Psoas muscle (tissue), 8 donors: Measurements from ENCODE around the gene TMOD1. TPM values are rescaled to one million over a fixed set of nuclear protein-coding genes. Genes with fewer than 3 reads are reported as not detected.

Experiments
- ATAC-seq, 4 donors: fragments of 200-7000 bp; cut with Tn5 transposase; one replicate each; pipeline ENCODE4 v1.9.1; 2020; ENCODE audit warnings: moderate library complexity in 3 of 4, mild to moderate bottlenecking in 2 of 4
- DNase-seq, 2 donors: peaks; one replicate each; pipeline ENCODE4 v3.0.0-alpha.2; 2020
- H3K27ac ChIP-seq: fragments of 200-600 bp; one replicate; pipeline ENCODE4 v1.8.0; 2022
- H3K27me3 ChIP-seq, 3 donors: fragments of 200-600 bp in 1 of 3; one replicate each; pipeline versions ENCODE4 v1.6.1 to v1.8.0; 2013 to 2022; ENCODE audit warnings: low read length in 2 of 3, mild to moderate bottlenecking in 2 of 3, moderate library complexity in 1 of 3; ENCODE audit not compliant: insufficient read depth in 3 of 3
- H3K36me3 ChIP-seq, 2 donors: fragments of 200-600 bp in 1 of 2; one replicate each; pipeline versions ENCODE4 v1.6.1 to v1.8.0; 2013 to 2022; ENCODE audit warnings: low read depth in 1 of 2, mild to moderate bottlenecking in 1 of 2, moderate library complexity in 1 of 2; ENCODE audit not compliant: insufficient read depth in 1 of 2
- H3K4me1 ChIP-seq: fragments of 200-600 bp; one replicate; pipeline ENCODE4 v1.8.0; 2022
- H3K4me3 ChIP-seq: fragments of 200-600 bp; one replicate; pipeline ENCODE4 v1.8.0; 2022; ENCODE audit warnings: mild to moderate bottlenecking
- H3K9me3 ChIP-seq: fragments of 200-600 bp; one replicate; pipeline ENCODE4 v1.8.0; 2022
- CTCF ChIP-seq: fragments of 200-600 bp; IDR thresholded peaks from one replicate; pipeline ENCODE4 v1.8.0; 2022; ENCODE audit warnings: antibody characterized with exemption
- WGBS, 3 donors: extraction: QIAGEN DNeasy Blood & Tissue Kit; methylation state at CpG; one replicate each; pipeline versions ENCODE4 v1.1.6 to v1.1.7; 2013; 5-methylcytosine and 5-hydroxymethylcytosine counted together
- intact Hi-C, 2 donors: fragments of 100-400 bp; cut with DNase I; formaldehyde crosslinking; loops; one replicate each; pipeline versions ENCODE4 v1.11.0 to v1.14.2; 2022
- polyA plus RNA-seq, 3 donors: library from polyadenylated mRNA; stranded (reverse); fragments of 200-250 nt; gene quantifications; one replicate each; pipeline ENCODE4 v1.2.3, GENCODE V29; 2013
- total RNA-seq, 4 donors: library from RNA; stranded (reverse); fragmentation: NEBNext Ultra II Directional in 2 of 4; extraction: Animal tissue kit (Norgen Biotek cat#: 25700) in 2 of 4; gene quantifications; one replicate each; pipeline versions ENCODE4 v1.2.1 to v1.2.4, GENCODE V29; 2021 to 2023
- donor health status: healthy with polysubstance abuse.
- donor health status: DM: no; HTN: no; CAD: no; lungs with moderate emphysema.
- donor health status: Bipolar disorder and iron deficiency.
- donor health status: healthy.
- donor health status: DM: yes; HTN: yes; CAD: no.
- donor health status: DM: no; HTN: no; CAD: no.
- donor health status: DM: no; HTN: no; CAD: no.
- donor health status: DM: yes; HTN: yes; CAD: no.

TMOD1 gene
- total and polyA plus RNA-seq, 7 donors = 65.4 to 286 (median 156) TPM

GRCh38 chr9:97527626-97528528 lies 26.4 kb downstream of the TMOD1 start:
- ATAC-seq = peak in 3 of 4 donors; percentile 23 to 61 (median 24)
- WGBS, 3 donors = 57 to 66% (median 61%) methylated on average over 18 of the region's 18 CpGs
- intact Hi-C loops = no loop called here
- DNase-seq = no peak
- Histone ChIP-seq H3K9me3 (no peaks in the 10 kb centered on the region), H3K27me3 (no peaks in the 10 kb centered on the region), H3K36me3 (peaks cover 0 to 31% of the 10 kb centered on the region in 2 donors), H3K4me3 (no peak overlapping the region), H3K27ac (peak overlapping the region; percentile 90), H3K4me1 (peaks cover 87% of the 10 kb centered on the region)
- TF ChIP-seq CTCF = no peak

- TF ChIP-seq CTCF = no peak
- no peak for DNase-seq
- H3K4me3 ChIP-seq = no peak overlapping the region
- H3K27me3 ChIP-seq = no peaks in the 10 kb centered on the region
- intact Hi-C loops = no loop called here
- H3K36me3 ChIP-seq = peaks cover under 1 to 39% of the 10 kb centered on the region in 2 donors
- no peaks in the 10 kb centered on the region for H3K9me3 ChIP-seq
- WGBS, 3 donors = 58 to 71% (median 58%) methylated on average over 8 of the region's 8 CpGs
- peak overlapping the region; percentile 90 for H3K27ac ChIP-seq
- peak; percentile 32 to 44 (median 44) for ATAC-seq
- H3K4me1 ChIP-seq = peaks cover 84% of the 10 kb centered on the region
Observed at GRCh38 chr9:97528529-97529230, 27.2 kb downstream of the TMOD1 start.

- WGBS, 3 donors = 16 to 29% (median 17%) methylated on average over 11 of the region's 11 CpGs
- H3K27ac ChIP-seq = peak overlapping the region; percentile 90
- ATAC-seq = peak; percentile 58 to 79 (median 77)
- H3K4me3 ChIP-seq = no peak overlapping the region
- peak in 1 of 2 donors; percentile 66 for DNase-seq
- H3K4me1 ChIP-seq = peaks cover 80% of the 10 kb centered on the region
- TF ChIP-seq CTCF = no peak
- H3K27me3 ChIP-seq = no peaks in the 10 kb centered on the region
- intact Hi-C loops = loop anchor here in 1 of 2 donors (10.0 kb wide), 1 partner anchor 65 kb away; no protein-coding TSS in a partner anchor
- H3K9me3 ChIP-seq = no peaks in the 10 kb centered on the region
- H3K36me3 ChIP-seq = peaks cover 4 to 38% of the 10 kb centered on the region in 2 donors
Observed at GRCh38 chr9:97529363-97530076, 28.1 kb downstream of the TMOD1 start.

GRCh38 chr9:97531888-97532376 lies 30.5 kb downstream of the TMOD1 start:
- H3K9me3 ChIP-seq = no peaks in the 10 kb centered on the region
- ATAC-seq (peak in 3 of 4 donors; percentile 19 to 56 (median 33)), DNase-seq (peak in 1 of 2 donors; percentile 63)
- 19 to 24% (median 21%) methylated on average over 9 of the region's 9 CpGs for WGBS, 3 donors
- peaks cover 83% of the 10 kb centered on the region for H3K4me1 ChIP-seq
- H3K4me3 ChIP-seq = no peak overlapping the region
- H3K36me3 ChIP-seq = peaks cover 4 to 20% of the 10 kb centered on the region in 2 donors
- TF ChIP-seq CTCF = no peak
- intact Hi-C loops = loop anchor here in 1 of 2 donors (10.0 kb wide), 1 partner anchor 63 kb away; no protein-coding TSS in a partner anchor
- peak overlapping the region; percentile 90 for H3K27ac ChIP-seq
- H3K27me3 ChIP-seq = no peaks in the 10 kb centered on the region
